HG03565 (cell line): ENCODE data around the gene F13B.
"Not testable (repeated sequence)": the region's sequence is repeated elsewhere in the genome, so short reads cannot be mapped to it uniquely, and the experiment has no call there.

Experiments used
- ATAC-seq: cut with Tn5 transposase; IDR thresholded peaks from one replicate; pipeline ENCODE4 v1.9.1; 2021; ENCODE audit warnings: mild to moderate bottlenecking, moderate library complexity; ENCODE audit not compliant: unreplicated experiment

Gene F13B

GRCh38 chr1:197066719-197067456 lies at the start of gene F13B:
TSS of gene F13B (minus strand) at chr1:197067260. CDS start at chr1:197067223, 37 bp downstream.
- no peak for ATAC-seq

GRCh38 chr1:197116156-197116555 lies 49.1 kb upstream of the F13B start:
- no peak for ATAC-seq

- ATAC-seq = no peak
These were observed 39.8 kb upstream of the F13B start for GRCh38 chr1:197106869-197107268.

- ATAC-seq = no peak
These were observed 36.2 kb upstream of the F13B start for GRCh38 chr1:197103300-197103699.

- ATAC-seq = no peak
These were observed 34.9 kb upstream of the F13B start for GRCh38 chr1:197101978-197102377.

- no peak for ATAC-seq
These were observed 33.6 kb upstream of the F13B start for GRCh38 chr1:197100677-197101076.

GRCh38 chr1:197099444-197099843 lies 32.4 kb upstream of the F13B start:
- no peak for ATAC-seq

GRCh38 chr1:197096971-197097370 lies 29.9 kb upstream of the F13B start:
- not testable (repeated sequence) for ATAC-seq

- ATAC-seq = peak; percentile 70
These were observed 29.1 kb upstream of the F13B start for GRCh38 chr1:197096137-197096536.

GRCh38 chr1:197093226-197093885 lies 26.3 kb upstream of the F13B start:
- no peak for ATAC-seq

- no peak for ATAC-seq
These were observed 25.5 kb upstream of the F13B start for GRCh38 chr1:197092491-197093023.

GRCh38 chr1:197083474-197083873 lies 16.4 kb upstream of the F13B start:
- no peak for ATAC-seq

- no peak for ATAC-seq
These were observed 14.2 kb upstream of the F13B start for GRCh38 chr1:197081117-197081753.

- no peak for ATAC-seq
These were observed 13.3 kb upstream of the F13B start for GRCh38 chr1:197080323-197080722.

- ATAC-seq = no peak
These were observed 9.5 kb upstream of the F13B start for GRCh38 chr1:197076585-197076984.

- no peak for ATAC-seq
These were observed 6.9 kb upstream of the F13B start for GRCh38 chr1:197073978-197074377.

- ATAC-seq = no peak
These were observed 378 bp upstream of the F13B start for GRCh38 chr1:197067457-197067818.

GRCh38 chr1:197066277-197066676 lies 783 bp downstream of the F13B start:
- no peak for ATAC-seq

- no peak for ATAC-seq
These were observed 1.5 kb downstream of the F13B start for GRCh38 chr1:197065559-197065958.

- ATAC-seq = no peak
These were observed 3.8 kb downstream of the F13B start for GRCh38 chr1:197063212-197063611.

GRCh38 chr1:197062692-197063091 lies 4.4 kb downstream of the F13B start:
- ATAC-seq = peak; percentile 88

GRCh38 chr1:197049100-197049499 lies 18.0 kb downstream of the F13B start:
- no peak for ATAC-seq
